Panc1 (cell line): ENCODE results near the gene THAP4. TPM values are rescaled to one million over a fixed set of nuclear protein-coding genes. Genes with fewer than 3 reads are reported as not detected.

ENCODE experiments used
- ATAC-seq: fragments of 200-7000 bp; cut with Tn5 transposase; 2 replicates; pipeline ENCODE4 v1.9.1; 2020; ENCODE audit warnings: mild to moderate bottlenecking, moderate library complexity
- BruUV-seq: library from RNA; stranded (reverse); fragments of 400-500 nt; replicated peaks from 2 replicates; lab custom pipeline; 2021; lab: Mats Ljungman, UMichigan
- CTCF ChIA-PET: fragments of 300-600 bp; sonication (Branson Sonifier 250); formaldehyde crosslinking; loops from one replicate; lab custom pipeline; 2022; ENCODE audit warnings: antibody characterized with exemption; lab: Charles Lee
- POLR2A ChIA-PET: fragments of 300-600 bp; sonication (Branson Sonifier 250); formaldehyde crosslinking; loops from one replicate; lab custom pipeline; 2022; ENCODE audit warnings: antibody characterized with exemption; lab: Charles Lee
- DNase-seq: peaks from one replicate; pipeline ENCODE4 v3.0.0-alpha.2; 2010; ENCODE audit warnings: low read depth, low spot score
- H3K27ac ChIP-seq: 2 replicates; pipeline ENCODE4 v1.5.1; 2011; ENCODE audit warnings: mild to moderate bottlenecking, low read length, inconsistent platforms
- H3K27me3 ChIP-seq: fragments of 200-500 bp; sonication (Bioruptor generic); 2 replicates; pipeline ENCODE4 v1.6.0; 2014; ENCODE audit warnings: low read length, inconsistent platforms; ENCODE audit not compliant: control insufficient read depth, insufficient read depth
- H3K36me3 ChIP-seq: fragments of 200-500 bp; sonication (Bioruptor generic); 2 replicates; pipeline ENCODE4 v1.5.1; 2014; ENCODE audit warnings: inconsistent platforms, mild to moderate bottlenecking, low read length, moderate library complexity; ENCODE audit not compliant: control insufficient read depth, insufficient read depth
- H3K4me1 ChIP-seq: 2 replicates; pipeline ENCODE4 v1.5.1; 2011; ENCODE audit warnings: inconsistent platforms, mild to moderate bottlenecking, low read length, moderate library complexity; ENCODE audit not compliant: control insufficient read depth, insufficient read depth
- H3K4me3 ChIP-seq, 2 experiments: 2 replicates each; pipeline ENCODE4 v1.5.1; 2011 to 2012; ENCODE audit warnings: low read depth in 2 of 2, low read length in 2 of 2, mild to moderate bottlenecking in 2 of 2, inconsistent platforms in 1 of 2, moderate library complexity in 1 of 2
- H3K9me3 ChIP-seq: fragments of 200-500 bp; sonication (Bioruptor generic); 2 replicates; pipeline ENCODE4 v1.5.1; 2014; ENCODE audit warnings: low read depth, mild to moderate bottlenecking, inconsistent platforms, low read length, moderate library complexity; ENCODE audit not compliant: control insufficient read depth, insufficient read depth
- POLR2AphosphoS5 ChIP-seq: IDR thresholded peaks from 2 replicates; pipeline ENCODE4 v1.6.1; 2012; ENCODE audit warnings: mild to moderate bottlenecking, low read depth, low read length, moderate library complexity
- SIN3A ChIP-seq: IDR thresholded peaks from 2 replicates; pipeline ENCODE4 v1.6.1; 2012; ENCODE audit warnings: low read depth, mild to moderate bottlenecking, low read length, moderate library complexity, borderline replicate concordance; ENCODE audit not compliant: insufficient read depth
- TCF7L2 ChIP-seq: IDR thresholded peaks from 2 replicates; pipeline ENCODE4 v1.6.1; 2011; ENCODE audit warnings: mild to moderate bottlenecking, low read depth, low read length, inconsistent platforms
- in situ Hi-C: cut with HindIII; loops from 2 replicates; pipeline ENCODE4 v1.10.0; 2016; ENCODE audit warnings: low sequenced_read_pairs, low pct_unique_long_range_greater_than_20kb
- intact Hi-C: fragments of 100-400 bp; cut with micrococcal nuclease; formaldehyde crosslinking; loops from one replicate; pipeline ENCODE4 v1.10.0; 2022; ENCODE audit not compliant: unreplicated experiment
- total RNA-seq: library from RNA; stranded (reverse); gene quantifications from one replicate; pipeline ENCODE4 v1.2.1, GENCODE V29; 2021; ENCODE audit not compliant: unreplicated experiment
- TF ChIP-seq, protein P1 (sequence below): fragments of 450-650 bp; IDR thresholded peaks from 2 replicates; pipeline ENCODE4 v1.5.1; 2017; ENCODE audit warnings: mild to moderate bottlenecking
- TF ChIP-seq, protein P2 (sequence below), 2 experiments: IDR thresholded peaks; 2 replicates each; pipeline ENCODE4 v1.6.1; 2011 to 2012; ENCODE audit warnings: low read depth in 2 of 2, control low read depth in 1 of 2, low read length in 1 of 2, mild to moderate bottlenecking in 1 of 2, moderate library complexity in 1 of 2; ENCODE audit not compliant: insufficient read depth in 1 of 2

Gene THAP4
- total RNA-seq, 1 experiment from 2014 or later: 77.9 TPM

DNA sequence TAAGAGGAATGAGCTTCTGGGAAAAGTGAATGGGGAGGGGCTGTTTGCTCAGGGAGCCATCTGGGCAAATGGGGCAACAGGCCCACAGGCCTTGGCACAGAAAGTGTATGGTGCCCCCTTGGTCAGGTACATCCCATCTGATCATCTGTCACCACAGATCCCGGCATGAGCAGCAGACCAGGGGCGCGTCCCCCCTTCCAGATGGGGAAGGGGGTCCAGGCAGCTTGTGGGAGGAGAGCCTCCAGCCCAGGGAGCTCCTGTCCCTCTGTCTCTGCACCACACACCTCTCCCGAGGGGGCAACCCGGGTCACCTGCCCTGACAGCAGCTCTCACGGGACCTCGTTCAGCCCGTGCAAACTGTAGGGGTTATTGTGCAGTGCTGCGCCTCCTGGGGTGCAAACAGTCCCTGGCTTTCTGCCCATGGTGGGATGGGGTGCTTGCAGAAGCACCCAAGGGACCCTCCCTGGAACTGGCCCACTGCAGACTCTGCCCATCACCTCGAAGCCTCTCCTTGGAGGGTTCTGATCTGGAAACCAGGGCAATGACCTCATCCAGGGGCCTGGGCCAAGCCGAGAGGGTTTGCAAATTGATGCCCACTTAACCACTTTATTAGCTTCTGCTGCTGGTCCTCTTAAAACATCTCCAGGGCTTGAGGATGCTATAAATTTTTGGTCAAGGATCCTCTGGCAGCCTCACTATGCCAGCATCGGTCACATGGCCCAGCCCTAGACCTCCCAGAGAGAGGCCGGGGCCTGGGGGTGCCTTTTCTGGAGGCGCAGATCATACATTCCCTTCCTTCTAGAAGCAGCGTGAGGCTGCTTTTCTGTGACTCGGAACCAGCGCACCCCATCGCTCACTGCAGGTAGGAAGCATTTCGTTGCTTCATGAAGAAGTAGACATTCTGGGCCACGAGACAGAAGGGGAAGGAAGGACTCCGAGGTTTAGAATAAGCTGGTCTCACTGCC is 86.1 kb downstream of the THAP4 start:
- Histone ChIP-seq H3K27me3 (no peaks in the 10 kb centered on the region), H3K4me3 (no peak overlapping the region), H3K27ac (no peak overlapping the region), H3K4me1 (peaks cover 11% of the 10 kb centered on the region), H3K9me3 (no peaks in the 10 kb centered on the region), H3K36me3 (no peaks in the 10 kb centered on the region)
- ChIA-PET POLR2A (no interaction called here), CTCF (interaction anchor here (0.6 kb wide), 1 partner anchor 11 kb away, joined by 3 read pairs; no protein-coding TSS in a partner anchor)
- in situ Hi-C loops (no loop called here), intact Hi-C loops (no loop called here)
- no peak for TF ChIP-seq POLR2AphosphoS5
- TF ChIP-seq, protein P1, sequence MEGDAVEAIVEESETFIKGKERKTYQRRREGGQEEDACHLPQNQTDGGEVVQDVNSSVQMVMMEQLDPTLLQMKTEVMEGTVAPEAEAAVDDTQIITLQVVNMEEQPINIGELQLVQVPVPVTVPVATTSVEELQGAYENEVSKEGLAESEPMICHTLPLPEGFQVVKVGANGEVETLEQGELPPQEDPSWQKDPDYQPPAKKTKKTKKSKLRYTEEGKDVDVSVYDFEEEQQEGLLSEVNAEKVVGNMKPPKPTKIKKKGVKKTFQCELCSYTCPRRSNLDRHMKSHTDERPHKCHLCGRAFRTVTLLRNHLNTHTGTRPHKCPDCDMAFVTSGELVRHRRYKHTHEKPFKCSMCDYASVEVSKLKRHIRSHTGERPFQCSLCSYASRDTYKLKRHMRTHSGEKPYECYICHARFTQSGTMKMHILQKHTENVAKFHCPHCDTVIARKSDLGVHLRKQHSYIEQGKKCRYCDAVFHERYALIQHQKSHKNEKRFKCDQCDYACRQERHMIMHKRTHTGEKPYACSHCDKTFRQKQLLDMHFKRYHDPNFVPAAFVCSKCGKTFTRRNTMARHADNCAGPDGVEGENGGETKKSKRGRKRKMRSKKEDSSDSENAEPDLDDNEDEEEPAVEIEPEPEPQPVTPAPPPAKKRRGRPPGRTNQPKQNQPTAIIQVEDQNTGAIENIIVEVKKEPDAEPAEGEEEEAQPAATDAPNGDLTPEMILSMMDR: no peak
- ATAC-seq: no peak
- DNase-seq: no peak
- BruUV-seq: no TSS peak

DNA sequence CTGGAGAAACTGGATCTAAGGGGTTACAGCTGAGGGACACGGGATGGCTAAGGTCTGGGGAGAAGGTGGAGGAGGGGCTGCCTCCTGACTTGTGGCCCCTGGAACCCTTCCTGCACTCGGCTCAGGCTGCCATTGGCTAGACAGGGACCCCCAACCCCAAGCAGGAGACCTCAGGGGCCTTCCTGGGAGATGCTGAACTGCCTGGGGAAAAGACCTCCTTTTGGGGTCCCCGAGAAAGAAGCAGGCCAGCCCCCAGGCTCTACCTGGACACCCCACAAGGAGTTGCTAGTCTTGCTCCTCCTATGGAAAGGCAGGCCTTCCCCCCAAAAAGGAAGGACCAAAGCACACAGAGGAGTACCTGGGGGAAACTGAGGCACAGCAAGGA is 88.5 kb downstream of the THAP4 start:
- CTCF ChIA-PET: no interaction called here
- H3K9me3 ChIP-seq: no peaks in the 10 kb centered on the region
- intact Hi-C loops (no loop called here), in situ Hi-C loops (no loop called here)
- TF ChIP-seq SIN3A (no peak), POLR2AphosphoS5 (no peak), TCF7L2 (no peak)
- TF ChIP-seq, protein P2, sequence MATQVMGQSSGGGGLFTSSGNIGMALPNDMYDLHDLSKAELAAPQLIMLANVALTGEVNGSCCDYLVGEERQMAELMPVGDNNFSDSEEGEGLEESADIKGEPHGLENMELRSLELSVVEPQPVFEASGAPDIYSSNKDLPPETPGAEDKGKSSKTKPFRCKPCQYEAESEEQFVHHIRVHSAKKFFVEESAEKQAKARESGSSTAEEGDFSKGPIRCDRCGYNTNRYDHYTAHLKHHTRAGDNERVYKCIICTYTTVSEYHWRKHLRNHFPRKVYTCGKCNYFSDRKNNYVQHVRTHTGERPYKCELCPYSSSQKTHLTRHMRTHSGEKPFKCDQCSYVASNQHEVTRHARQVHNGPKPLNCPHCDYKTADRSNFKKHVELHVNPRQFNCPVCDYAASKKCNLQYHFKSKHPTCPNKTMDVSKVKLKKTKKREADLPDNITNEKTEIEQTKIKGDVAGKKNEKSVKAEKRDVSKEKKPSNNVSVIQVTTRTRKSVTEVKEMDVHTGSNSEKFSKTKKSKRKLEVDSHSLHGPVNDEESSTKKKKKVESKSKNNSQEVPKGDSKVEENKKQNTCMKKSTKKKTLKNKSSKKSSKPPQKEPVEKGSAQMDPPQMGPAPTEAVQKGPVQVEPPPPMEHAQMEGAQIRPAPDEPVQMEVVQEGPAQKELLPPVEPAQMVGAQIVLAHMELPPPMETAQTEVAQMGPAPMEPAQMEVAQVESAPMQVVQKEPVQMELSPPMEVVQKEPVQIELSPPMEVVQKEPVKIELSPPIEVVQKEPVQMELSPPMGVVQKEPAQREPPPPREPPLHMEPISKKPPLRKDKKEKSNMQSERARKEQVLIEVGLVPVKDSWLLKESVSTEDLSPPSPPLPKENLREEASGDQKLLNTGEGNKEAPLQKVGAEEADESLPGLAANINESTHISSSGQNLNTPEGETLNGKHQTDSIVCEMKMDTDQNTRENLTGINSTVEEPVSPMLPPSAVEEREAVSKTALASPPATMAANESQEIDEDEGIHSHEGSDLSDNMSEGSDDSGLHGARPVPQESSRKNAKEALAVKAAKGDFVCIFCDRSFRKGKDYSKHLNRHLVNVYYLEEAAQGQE (IDR thresholded peaks at IDR 0.05; ENCODE audit: insufficient read depth in 1 of 2, low read depth in 2 of 2, low read length in 1 of 2): no peak
- TF ChIP-seq, protein P1: no peak
- ATAC-seq (no peak), DNase-seq (no peak)
- peaks cover 9% of the 10 kb centered on the region for H3K4me1 ChIP-seq
- no peak overlapping the region for H3K27ac ChIP-seq
- no peak overlapping the region for H3K4me3 ChIP-seq
- no peaks in the 10 kb centered on the region for H3K27me3 ChIP-seq
- H3K36me3 ChIP-seq: no peaks in the 10 kb centered on the region
- BruUV-seq: no TSS peak
- POLR2A ChIA-PET: no interaction called here
